HCEC 1CT (cell line): Measurements from ENCODE around the gene GATAD2B.
"Not testable (repeated sequence)": the region's sequence is repeated elsewhere in the genome, so short reads cannot be mapped to it uniquely, and the experiment has no call there.

ENCODE experiments used
- DNase-seq: peaks from one replicate; pipeline ENCODE4 v3.0.0-alpha.2; 2017

Gene GATAD2B

DNA sequence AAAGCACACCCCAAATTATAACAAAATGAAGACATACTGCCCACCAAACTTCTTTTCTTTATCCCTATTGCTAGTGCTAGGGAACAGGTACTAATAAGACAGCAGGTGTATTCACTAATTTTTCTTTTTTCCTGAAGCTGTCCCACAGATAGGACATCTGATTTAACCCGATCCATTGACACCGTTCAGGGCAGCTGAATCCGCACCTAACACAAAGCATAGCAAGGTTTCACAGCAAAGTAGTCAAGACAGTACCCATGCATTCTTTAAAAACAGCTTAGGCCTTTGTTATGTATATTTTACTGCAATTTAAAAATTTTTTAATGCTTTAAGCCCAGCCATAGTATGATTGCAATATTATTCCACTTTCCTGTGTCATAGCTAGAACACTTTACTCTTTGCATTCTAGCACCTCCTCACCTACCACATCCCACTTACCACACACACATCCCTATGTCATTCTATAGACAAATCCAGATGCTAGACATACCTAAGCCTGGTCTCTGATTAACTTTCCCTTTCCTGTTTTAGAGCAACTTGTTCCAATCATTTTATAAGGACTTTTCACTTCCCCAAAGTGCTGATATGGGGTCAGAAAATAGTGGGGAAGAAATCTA lies 40.4 kb downstream of the GATAD2B start:
- DNase-seq: no peak

DNA sequence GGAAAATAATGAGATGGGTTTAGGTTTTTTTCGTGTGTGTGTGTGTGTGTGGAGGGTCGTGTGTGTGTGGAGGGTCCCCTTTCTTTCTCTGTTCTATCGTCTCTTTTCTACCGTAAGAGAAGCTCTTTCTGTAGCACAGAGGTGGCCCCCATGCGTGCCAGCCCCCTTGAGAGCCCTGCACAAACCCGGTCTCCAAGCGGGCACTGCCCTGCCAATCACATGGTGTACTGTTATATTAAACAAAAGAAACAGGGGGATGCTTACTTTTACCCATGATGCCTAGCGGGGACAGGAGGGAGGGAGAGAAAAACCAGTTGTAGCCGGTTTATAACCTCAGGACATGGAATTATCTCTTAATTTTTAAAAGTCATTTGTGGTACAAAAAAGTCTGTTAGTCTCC lies 41.0 kb downstream of the GATAD2B start:
- peak; percentile 43 for DNase-seq

DNA sequence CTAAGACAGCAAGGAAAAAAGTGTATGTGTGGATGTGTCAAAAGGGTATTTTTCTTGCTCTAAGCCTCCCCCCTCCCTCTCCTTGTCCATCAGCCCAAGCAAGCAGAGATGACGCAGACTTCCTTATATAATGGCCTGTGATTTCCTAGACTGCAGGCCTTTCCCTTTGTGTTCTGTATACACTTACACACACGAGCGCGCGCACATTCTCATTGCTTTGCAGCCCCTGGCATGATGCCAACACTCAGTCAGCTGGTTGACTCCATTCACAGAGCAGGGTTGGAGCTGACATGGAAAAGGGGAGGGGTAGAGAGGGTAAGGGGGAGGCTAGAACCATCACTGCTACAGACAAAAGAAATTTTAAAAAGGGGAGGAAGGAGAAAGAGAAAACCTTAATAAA lies 41.8 kb downstream of the GATAD2B start:
- DNase-seq: peak; percentile 86

DNA sequence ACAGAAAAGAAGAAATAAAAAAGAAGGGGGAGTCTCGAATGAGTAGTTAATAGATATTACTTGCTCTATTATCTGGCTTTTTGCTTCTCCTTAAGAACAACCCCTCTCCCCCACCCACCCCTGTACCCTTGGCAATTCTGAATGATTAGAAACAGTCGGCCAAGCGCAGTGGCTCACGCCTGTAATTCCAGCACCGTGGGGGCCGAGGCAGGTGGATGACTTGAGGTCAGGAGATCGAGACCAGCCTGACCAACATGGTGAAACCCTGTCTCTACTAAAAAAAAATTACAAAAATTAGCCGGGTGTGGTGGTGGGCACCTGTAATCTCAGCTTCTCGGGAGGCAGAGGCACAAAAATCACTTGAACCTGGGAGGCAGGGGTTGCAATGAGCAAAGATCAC lies 42.7 kb downstream of the GATAD2B start:
- no peak for DNase-seq

DNA sequence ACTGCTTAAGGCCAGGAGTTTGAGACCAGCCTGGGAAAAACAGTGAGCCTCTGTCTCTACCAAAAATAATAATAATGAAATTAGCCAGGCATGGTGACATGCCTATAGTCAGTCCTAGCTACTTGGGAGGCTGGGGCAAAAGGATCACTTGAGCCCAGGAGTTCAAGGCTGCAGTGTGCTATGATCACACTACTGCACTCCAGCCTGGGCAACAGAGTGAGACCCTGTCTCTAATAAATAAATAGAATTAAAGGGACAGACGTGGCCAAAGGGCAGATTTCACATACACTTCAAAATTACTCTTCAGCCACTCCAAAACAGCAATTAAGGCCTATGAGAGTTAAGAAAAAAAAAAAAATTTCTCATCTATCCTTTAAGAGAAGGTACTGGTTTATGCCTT lies 45.7 kb downstream of the GATAD2B start:
- no peak for DNase-seq

DNA sequence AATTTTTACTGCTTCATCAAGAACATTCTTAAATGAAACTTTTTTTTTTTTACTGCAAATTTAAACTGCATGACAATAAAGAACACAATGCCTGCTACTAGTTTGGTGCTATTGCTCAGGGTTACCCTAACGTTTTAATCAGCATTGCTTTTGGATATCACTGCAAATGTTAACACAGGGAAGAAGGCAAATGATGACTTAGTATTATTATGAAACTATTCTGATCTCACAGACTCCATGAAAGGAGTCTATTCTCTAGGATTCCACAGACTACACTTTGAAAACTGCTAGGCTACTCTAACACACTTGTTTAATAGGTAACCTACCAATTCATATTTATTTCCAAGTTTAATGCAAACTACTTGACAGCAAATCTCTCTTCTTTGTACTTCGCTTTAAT lies 49.8 kb downstream of the GATAD2B start:
- no peak for DNase-seq

DNA sequence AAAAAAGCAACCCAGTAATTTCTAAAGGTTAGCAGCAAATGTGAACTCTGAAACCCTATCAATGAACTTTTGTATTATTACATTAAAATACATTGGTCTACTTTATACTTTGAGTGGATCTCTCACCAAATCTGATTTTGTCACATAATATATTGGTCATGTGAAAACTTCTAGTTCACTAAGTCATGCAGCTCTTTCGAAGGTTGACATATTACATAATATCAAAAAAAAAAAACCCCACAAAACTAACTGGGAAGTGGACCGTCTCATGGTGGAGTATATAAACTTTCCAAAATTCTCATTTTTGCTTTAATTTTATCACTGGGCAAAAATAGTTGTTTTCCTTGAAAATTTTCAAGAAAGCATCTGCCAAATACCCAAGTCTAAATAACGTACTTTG lies 50.4 kb downstream of the GATAD2B start:
- DNase-seq: no peak

DNA sequence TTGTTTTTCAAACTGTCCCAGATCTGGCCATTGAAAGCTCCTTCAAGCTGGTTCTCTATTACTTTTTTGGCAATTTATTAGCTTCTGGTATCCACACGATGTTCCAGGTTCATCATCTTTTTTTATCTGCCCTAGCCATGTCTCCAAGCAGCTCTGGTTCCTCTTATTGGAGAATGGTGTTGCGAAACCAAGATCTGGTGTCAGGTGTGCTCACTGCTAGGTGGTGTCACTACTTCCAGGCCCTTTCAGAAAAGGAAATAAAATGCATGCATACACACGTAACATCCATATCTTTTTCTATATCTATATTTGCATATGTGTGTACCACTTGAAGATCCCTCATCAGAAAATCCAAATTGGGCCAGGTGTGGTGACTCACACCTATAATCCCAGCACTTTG lies 53.3 kb downstream of the GATAD2B start:
- DNase-seq: no peak

DNA sequence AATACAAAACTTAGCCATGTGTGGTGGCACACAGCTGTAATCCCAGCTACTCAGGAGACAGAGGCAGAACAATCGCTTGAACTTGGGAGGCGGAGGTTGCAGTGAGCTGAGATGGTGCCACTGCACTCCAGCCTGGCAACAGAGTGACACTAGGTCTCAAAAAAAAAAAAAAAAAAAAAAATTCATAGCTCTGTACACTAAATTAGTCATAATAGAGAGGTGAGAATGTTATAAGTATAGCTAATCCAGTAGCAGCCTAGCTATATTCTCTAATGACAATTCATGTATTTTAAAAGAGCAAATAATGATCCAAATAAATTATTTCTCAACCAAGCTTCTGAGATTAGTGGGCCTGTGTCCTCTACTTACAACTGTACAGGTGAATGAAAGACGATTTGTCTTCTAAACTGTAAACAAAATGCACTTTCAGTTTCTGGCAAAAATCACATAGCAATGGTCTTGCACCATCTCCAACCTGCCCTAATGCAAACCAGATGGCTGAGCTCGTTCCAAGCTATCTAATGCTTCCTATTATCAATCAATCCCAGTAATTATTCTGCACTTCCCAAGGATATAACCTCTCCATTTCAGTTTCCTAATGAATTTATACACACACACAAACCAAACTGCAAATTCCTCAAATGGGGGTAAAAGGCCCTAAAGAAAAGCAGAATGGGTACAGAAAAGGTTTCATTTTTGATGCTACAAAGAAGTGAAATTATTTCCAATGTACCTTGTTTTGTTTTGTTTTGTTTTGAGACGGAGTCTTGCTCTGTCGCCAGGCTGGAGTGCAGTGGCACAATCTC lies 56.5 kb downstream of the GATAD2B start:
- peak; percentile 48 for DNase-seq

DNA sequence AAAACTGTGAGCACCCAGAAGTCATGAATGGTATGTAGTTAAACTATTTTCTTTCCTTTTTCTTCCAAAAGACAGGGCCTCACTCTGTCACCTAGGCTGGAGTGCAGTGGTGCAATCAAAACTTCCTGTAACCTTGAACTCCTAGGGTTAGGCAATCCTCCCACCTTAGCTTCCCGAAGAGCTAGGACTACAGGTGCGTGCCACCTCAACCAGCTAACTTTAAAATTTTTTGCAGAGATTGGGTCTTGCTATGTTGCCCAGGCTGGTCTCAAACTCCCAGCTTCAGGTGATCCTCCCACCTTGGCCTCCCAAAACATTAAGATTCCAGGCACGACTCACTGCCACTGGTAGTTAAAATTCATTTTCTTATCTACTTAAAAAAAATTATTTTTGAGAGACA lies 62.5 kb downstream of the GATAD2B start:
- DNase-seq: no peak

DNA sequence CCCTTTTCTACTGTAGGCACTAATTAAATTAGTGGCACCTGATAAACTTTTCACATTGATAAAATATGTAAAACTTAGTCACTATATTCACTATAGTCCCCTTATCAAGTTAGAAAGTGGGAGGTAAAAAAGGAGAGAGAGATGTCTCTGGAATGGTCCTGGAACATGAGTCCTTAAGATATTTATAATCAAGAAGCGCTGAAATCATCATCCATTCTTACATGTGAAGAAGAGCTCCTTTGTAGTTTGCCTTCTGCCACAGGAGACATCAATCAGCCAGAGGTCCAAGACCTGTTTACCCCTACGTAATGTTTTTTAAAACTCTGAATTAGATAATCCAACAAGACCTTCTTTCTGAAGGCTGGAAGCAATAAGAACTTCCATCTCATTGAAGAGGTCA lies 65.3 kb downstream of the GATAD2B start:
- DNase-seq: no peak

DNA sequence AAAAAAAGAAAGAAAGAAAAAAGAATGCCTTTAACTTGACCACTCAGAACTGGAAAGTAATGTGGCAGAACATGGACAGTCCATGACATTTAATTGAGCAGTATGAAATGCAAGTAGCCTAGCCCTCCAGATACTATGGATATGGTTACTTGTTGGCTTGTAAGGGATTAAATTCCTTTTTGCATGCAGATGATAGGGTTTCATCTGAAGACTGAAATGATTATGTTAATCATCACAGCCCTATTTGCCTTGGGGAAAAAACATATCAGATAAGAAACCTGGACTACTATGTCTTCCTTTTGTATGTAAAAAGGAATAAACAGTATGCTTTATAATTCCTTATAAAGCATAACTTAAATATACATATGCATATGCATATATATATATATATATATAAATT lies 66.0 kb downstream of the GATAD2B start:
- DNase-seq: no peak

DNA sequence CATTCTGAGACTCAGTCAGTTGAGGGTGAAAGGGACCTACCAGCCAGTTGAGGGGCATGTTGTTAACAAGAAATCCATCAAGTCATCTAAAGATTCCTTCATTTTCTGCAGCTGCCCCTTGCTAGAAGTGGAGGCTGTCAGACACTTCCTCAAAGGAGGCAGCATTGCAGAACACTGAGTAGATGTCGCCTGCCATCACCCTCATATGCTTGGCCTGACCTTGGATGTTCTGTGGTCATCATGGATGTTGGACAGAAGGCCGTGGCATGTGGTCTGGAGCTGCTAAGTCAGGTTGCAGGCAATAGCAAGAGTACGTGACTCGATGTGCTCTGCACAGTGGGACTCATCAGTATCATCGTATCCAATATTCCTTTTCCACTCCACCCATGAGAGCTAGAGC lies 70.6 kb downstream of the GATAD2B start:
- DNase-seq: no peak

DNA sequence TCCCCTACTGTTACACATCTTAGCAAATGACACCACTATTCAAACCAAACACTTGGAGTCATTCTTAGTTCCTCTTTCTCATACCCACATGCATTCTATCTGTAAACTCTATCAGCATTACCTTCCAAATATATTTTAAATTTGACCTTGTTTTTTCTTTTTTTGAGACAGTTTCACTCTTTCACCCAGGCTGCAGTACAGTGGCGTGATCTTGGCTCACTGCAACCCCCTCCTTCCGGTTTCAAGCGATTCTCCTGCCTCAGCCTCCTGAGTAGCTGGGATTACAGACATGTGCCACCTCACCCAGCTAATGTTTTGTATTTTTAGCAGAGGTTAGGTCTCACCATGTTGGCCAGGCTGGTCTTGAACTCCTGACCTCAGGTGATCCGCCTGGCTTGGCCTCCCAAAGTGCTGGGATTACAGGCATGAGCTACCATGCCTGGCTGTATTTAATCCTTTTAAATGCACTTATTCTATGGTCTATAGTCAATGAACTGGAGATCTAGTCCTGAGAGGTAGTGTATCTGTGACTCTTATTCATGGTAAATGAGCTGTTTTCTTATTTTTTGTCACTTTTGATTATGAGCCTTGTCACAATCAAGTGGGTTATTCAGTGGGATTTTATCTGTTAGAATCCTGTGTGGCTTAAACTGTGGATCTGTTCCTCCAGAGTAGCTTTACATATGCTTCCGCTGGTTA lies 73.1 kb downstream of the GATAD2B start:
- DNase-seq: no peak

DNA sequence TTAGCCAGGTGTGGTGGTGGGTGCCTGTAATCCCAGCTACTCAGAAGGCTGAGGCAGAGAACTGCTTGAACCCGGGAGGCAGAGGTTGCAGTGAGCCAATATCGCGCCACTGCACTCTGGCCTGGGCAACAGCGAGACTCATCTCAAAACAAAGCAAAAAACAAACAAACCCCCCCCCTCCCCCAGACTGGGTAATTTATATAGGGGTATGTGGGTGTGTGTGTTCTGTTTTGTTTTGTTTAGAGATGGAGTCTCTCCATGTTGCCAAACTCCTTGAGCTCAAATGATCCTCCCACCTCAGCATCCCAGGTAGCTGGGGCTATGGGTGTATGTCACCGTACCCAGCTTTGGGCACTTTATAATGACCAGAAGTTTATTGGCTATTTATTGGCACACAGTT lies 74.0 kb downstream of the GATAD2B start:
- DNase-seq: no peak

DNA sequence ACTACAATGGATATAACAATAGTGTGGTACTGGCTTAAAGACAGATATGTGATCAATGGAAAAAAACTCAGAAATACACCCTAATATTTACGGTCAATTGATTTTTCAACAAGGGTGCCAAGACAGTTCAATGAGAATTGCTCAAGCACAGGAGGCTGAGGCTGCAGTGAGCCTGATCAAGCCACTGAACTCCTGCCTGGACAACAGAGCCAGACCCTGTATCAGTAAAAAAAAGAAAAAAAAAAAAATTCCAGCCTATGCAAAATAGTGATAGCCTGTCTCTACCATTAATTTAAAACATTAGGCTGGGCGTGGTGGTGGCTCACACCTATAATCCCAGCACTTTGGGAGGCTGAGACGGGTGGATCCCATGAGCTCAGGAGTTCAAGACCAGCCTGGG lies 77.6 kb downstream of the GATAD2B start:
- DNase-seq: no peak

DNA sequence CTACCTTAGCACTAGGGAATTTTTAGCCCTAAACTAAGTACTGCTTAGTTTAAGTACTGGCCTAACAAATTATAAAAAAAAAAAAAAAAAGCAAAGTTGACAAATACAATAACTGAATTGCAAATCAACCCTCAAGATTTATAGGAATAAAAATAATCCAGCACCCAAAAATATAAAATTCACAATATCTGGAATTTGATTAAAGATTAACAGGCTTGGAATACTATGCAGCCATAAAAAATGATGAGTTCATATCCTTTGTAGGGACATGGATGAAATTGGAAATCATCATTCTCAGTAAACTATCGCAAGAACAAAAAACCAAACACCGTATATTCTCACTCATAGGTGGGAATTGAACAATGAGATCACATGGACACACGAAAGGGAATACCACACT lies 78.4 kb downstream of the GATAD2B start:
- not testable (repeated sequence) for DNase-seq

DNA sequence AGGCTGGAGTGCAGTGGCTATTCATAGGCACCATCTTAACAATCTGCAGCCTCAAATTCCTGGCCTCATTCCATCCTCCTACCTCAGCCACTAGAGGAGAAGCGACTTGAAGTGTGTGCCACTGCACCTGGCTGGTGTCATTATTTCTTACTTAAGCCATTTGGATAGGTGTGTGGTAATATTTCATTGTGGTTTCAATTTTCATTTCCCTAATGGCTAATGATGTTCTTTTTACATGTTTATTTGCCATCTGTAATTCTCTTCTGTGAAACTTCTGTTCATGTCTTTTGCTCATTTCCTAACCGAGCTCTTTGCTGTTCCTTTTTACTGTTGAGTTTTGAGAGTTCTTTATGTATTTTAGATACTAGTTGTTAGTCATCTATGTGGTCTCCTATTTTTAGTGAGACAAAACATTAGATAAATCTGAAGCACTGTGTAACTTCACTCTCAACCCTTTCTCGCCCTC lies 80.7 kb downstream of the GATAD2B start:
- DNase-seq: no peak

DNA sequence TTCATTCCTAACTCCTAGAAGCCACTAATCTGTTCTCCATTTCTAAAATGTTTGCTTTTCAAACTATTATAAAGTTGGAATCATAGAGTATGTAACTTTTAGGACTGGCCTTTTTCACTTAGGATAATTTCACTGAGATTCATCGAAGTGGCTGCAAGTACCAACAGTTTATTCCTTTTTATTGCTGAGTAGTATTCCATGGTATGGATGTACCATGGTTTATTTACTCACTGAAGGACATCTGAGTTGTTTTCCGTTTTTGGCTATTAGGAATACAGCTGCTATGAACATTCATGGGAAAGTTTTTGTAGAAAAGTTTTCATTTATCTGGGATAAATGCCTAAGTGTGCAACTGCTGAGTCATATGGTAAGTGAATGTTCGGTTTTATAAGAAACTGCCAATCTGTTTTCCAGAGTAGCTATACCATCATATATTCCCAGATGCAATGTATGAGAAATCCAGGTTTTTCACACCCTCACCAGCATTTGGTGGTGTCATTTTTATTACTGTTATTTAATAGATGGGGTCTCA lies 81.2 kb downstream of the GATAD2B start:
- DNase-seq: peak; percentile 43

DNA sequence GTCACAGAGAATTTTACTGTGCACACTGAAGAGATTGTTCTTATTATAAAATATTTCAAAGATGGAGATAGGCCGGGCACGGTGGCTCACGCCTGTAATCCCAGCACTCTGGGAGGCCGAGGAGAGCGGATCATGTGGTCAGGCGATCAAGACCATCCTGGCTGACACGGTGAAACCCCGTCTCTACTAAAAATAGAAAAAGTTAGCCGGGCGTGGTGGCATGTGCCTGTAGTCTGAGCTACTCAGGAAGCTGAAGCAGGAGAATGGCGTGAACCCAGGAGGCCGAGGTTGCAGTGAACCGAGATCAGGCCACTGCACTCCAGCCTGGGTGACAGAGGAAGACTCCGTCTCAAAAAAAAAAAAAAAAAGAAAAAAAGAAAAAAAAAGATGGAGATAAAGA lies 82.0 kb downstream of the GATAD2B start:
- not testable (repeated sequence) for DNase-seq

DNA sequence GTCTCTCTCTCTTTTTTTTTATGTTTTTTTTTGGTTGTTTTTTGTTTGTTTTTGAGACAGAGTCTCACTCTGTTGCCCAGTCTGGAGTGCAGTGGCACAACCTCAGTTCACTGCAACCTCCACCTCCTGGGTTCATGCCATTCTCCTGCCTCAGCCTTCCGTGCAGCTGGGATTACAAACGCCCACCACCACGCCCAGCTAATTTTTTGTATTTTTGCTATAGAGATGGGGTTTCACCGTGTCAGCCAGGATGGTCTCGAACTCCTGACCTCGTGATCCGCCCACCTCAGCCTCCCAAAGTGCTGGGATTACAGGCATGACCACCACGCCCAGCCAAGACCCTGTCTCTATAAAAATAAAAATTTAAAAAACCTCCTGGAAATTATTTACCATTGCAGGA lies 88.8 kb downstream of the GATAD2B start:
- not testable (repeated sequence) for DNase-seq

DNA sequence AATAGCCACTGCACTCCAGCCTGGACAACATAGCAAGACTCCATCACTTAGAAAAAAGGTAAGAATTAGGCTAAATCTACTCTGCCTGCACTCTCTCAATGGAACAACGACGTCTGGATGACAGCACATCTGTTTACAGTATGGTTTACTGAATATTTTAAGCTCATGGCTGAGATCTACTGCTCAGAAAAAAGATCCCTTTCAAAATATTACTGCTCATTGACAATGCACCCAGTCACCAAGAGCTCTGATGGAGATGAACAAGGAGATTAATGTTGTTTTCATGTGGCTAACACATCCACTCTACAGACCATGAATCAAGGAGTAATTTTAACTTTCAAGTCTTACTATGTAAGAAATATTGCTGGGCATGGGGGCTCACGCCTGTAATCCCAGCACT lies 89.6 kb downstream of the GATAD2B start:
- no peak for DNase-seq

DNA sequence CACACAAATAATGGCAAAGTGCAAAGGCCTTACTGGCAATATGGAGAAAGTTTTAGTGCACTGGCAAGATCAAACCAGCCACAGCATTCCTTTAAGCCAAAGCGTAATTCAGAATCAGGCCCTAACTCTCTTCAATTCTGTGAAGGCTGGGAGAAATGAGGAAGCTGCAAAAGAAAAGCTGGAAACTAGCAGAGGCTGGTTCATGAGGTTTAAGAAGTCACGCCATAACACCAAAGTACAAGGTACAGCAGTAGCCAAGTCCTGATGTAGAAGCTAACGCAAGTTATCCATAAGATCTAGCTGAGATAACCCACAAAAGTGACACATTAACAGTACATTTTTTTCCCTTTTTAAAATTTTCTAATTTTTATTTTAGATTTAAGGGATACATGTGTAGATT lies 90.5 kb downstream of the GATAD2B start:
- DNase-seq: no peak

DNA sequence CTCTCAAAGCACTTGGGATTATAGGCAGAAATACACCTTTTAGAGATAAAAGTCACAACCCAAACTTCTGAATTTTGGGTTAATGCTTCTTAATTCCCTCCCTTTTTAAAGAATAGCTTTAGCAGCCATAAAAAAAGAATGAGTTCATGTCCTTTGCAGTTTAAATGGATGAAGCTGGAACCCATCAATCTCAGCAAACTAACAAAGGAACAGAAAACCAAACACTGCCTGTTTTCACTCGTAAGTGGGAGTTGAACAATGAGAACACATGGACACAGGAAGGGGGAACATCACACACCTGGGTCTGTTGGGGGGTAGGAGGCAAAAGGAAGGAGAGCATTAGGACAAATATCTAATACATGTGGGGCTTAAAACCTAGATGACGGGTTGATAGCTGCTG lies 91.7 kb downstream of the GATAD2B start:
- no peak for DNase-seq
